Kidney epithelial cell (primary cell): ENCODE measurements around the gene SGPP2. TPM values are rescaled to one million over a fixed set of nuclear protein-coding genes. Genes with fewer than 3 reads are reported as not detected.

ENCODE experiments used
- DNase-seq: peaks from one replicate; pipeline ENCODE4 v3.0.0-alpha.2; 2010; ENCODE audit warnings: low read depth
- H3K27me3 ChIP-seq: 2 replicates; pipeline ENCODE4 v1.6.0; 2011; ENCODE audit warnings: low read length; ENCODE audit not compliant: control insufficient read depth, insufficient read depth
- H3K36me3 ChIP-seq: 2 replicates; pipeline ENCODE4 v1.5.1; 2011; ENCODE audit warnings: low read length; ENCODE audit not compliant: control insufficient read depth, insufficient read depth
- H3K4me3 ChIP-seq: 2 replicates; pipeline ENCODE4 v1.5.1; 2011; ENCODE audit warnings: low read depth, mild to moderate bottlenecking, control low read depth, low read length
- CTCF ChIP-seq: IDR thresholded peaks from 2 replicates; pipeline ENCODE4 v1.5.1; 2011; ENCODE audit warnings: mild to moderate bottlenecking, moderate library complexity, low read length, control low read depth, inconsistent platforms; ENCODE audit not compliant: insufficient read depth, poor library complexity, severe bottlenecking
- total RNA-seq: library from RNA; depleted of rRNA; stranded (reverse); fragments of >200 nt; gene quantifications from 2 replicates; pipeline ENCODE4 v1.2.3, GENCODE V29; 2015

Gene SGPP2
- total RNA-seq, 1 donor from 2014 or later, result 29.1 TPM

DNA sequence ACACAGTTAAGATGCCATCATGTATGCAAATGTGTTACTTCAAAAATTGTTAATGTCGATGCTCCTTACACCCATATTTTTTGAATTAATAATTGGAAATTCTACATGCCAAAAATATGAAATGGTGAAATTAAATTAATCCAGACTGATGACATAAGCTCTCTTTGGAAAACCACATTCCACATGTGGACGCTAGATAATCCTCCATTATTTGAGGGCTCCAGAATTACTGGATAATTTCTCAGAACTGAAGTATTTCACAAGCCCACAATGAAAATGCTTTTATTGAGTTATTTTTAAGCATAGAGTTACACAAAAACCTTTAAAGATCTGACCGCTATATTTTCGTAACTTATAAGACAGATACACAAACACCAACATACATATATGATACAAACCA is 183.7 kb downstream of the SGPP2 start:
- no peak for TF ChIP-seq CTCF

GRCh38 chr2:222609381-222609780 is 185.0 kb downstream of the SGPP2 start:
- no peak for DNase-seq
- no peaks in the 10 kb centered on the region for H3K36me3 ChIP-seq
- no peaks in the 10 kb centered on the region for H3K27me3 ChIP-seq
- TF ChIP-seq CTCF, result no peak
- H3K4me3 ChIP-seq, result no peak overlapping the region

More for the DNA sequence above, 183.7 kb downstream of the SGPP2 start:
- no peaks in the 10 kb centered on the region for H3K27me3 ChIP-seq
- no peak for DNase-seq
- no peak overlapping the region for H3K4me3 ChIP-seq
- H3K36me3 ChIP-seq, result no peaks in the 10 kb centered on the region

Other genes starting within 250 kb of the SGPP2 start
- not detected in 2 replicates for gene PAX3, start 125.5 kb upstream of the SGPP2 start, total RNA-seq
- 20.0 and 23.8 TPM in 2 replicates for gene FARSB, start 231.5 kb downstream of the SGPP2 start, total RNA-seq
- gene MOGAT1, start 247.1 kb downstream of the SGPP2 start, total RNA-seq, result not detected in 2 replicates